Osteocyte (in vitro differentiated cells): Measurements from ENCODE around the gene DNM2. TPM values are rescaled to one million over a fixed set of nuclear protein-coding genes. Genes with fewer than 3 reads are reported as not detected.
A peak's percentile ranks its signal among the peaks of the same experiment; 100 is the strongest.

Source experiments
- DNase-seq: peaks from one replicate; pipeline ENCODE4 v3.0.0; 2021; ENCODE audit warnings: mixed read lengths; ENCODE audit not compliant: unreplicated experiment; ENCODE audit errors: extremely low spot score
- H3K27ac Mint-ChIP-seq: one replicate; pipeline ENCODE4 v1.8.0; 2021; ENCODE audit warnings: mild to moderate bottlenecking, mixed read lengths; ENCODE audit not compliant: unreplicated experiment
- H3K27me3 Mint-ChIP-seq: one replicate; pipeline ENCODE4 v1.8.0; 2021; ENCODE audit warnings: mixed read lengths; ENCODE audit not compliant: unreplicated experiment
- H3K36me3 Mint-ChIP-seq: one replicate; pipeline ENCODE4 v1.8.0; 2021; ENCODE audit warnings: mixed read lengths; ENCODE audit not compliant: unreplicated experiment
- H3K4me1 Mint-ChIP-seq: one replicate; pipeline ENCODE4 v1.8.0; 2021; ENCODE audit warnings: mixed read lengths; ENCODE audit not compliant: unreplicated experiment
- H3K4me3 Mint-ChIP-seq: one replicate; pipeline ENCODE4 v1.8.0; 2021; ENCODE audit warnings: mild to moderate bottlenecking, moderate library complexity, mixed read lengths; ENCODE audit not compliant: unreplicated experiment
- H3K9me3 Mint-ChIP-seq: one replicate; pipeline ENCODE4 v1.8.0; 2021; ENCODE audit warnings: mixed read lengths; ENCODE audit not compliant: unreplicated experiment
- CTCF ChIP-seq: fragments of 200-600 bp; sonication (generic); IDR thresholded peaks from 2 replicates; pipeline ENCODE4 v1.5.0; 2021; ENCODE audit warnings: antibody characterized with exemption, mild to moderate bottlenecking, moderate library complexity
- total RNA-seq: library from RNA; stranded (reverse); gene quantifications from 2 replicates; pipeline ENCODE4 v1.2.1, GENCODE V29; 2021

The DNM2 gene
- total RNA-seq, 1 donor from 2014 or later: 157 TPM

- H3K36me3 Mint-ChIP-seq: peaks cover 8% of the 10 kb centered on the region
- H3K4me1 Mint-ChIP-seq: peaks cover 15% of the 10 kb centered on the region
- H3K4me3 Mint-ChIP-seq: no peak overlapping the region
- H3K9me3 Mint-ChIP-seq: no peaks in the 10 kb centered on the region
- H3K27ac Mint-ChIP-seq: no peak overlapping the region
- no peaks in the 10 kb centered on the region for H3K27me3 Mint-ChIP-seq
- no peak for TF ChIP-seq CTCF
- DNase-seq: no peak
Observed at GRCh38 chr19:10831987-10832938, 114.4 kb downstream of the DNM2 start.

- H3K27me3 Mint-ChIP-seq: no peaks in the 10 kb centered on the region
- no peak for TF ChIP-seq CTCF
- H3K9me3 Mint-ChIP-seq: no peaks in the 10 kb centered on the region
- peaks cover 8% of the 10 kb centered on the region for H3K36me3 Mint-ChIP-seq
- no peak overlapping the region for H3K4me3 Mint-ChIP-seq
- no peak for DNase-seq
- peaks cover 15% of the 10 kb centered on the region for H3K4me1 Mint-ChIP-seq
- H3K27ac Mint-ChIP-seq: no peak overlapping the region
Observed at GRCh38 chr19:10832939-10833296, 115.0 kb downstream of the DNM2 start.

- Mint-ChIP-seq H3K4me1 (peaks cover 15% of the 10 kb centered on the region), H3K27ac (peak overlapping the region; percentile 99), H3K36me3 (peaks cover 8% of the 10 kb centered on the region), H3K9me3 (peaks cover 7% of the 10 kb centered on the region), H3K4me3 (peak overlapping the region; percentile 93), H3K27me3 (no peaks in the 10 kb centered on the region)
- DNase-seq: no peak
- TF ChIP-seq CTCF: no peak
Observed at GRCh38 chr19:10835089-10835753, 117.3 kb downstream of the DNM2 start.

GRCh38 chr19:10835754-10836478 lies 118.0 kb downstream of the DNM2 start, which contains the start of gene TMED1:
TMED1 (minus strand) TSS chr19:10836212; CDS start chr19:10836191, 21 bp downstream.
- peak; percentile 38 for TF ChIP-seq CTCF
- peaks cover 7% of the 10 kb centered on the region for H3K9me3 Mint-ChIP-seq
- peak; percentile 99 for DNase-seq
- peak within 1 kb of the TSS; percentile 99 for H3K27ac Mint-ChIP-seq
- H3K4me3 Mint-ChIP-seq: peak within 1 kb of the TSS; percentile 93
- H3K4me1 Mint-ChIP-seq: peaks cover 15% of the 10 kb centered on the region
- H3K27me3 Mint-ChIP-seq: no peaks in the 10 kb centered on the region
- peaks cover 8% of the 10 kb centered on the region for H3K36me3 Mint-ChIP-seq
